Neural progenitor cell (in vitro differentiated cells): Measurements from ENCODE around the gene PRRC2B. TPM values are rescaled to one million over a fixed set of nuclear protein-coding genes. Genes with fewer than 3 reads are reported as not detected.
"Not testable (repeated sequence)": the region's sequence is repeated elsewhere in the genome, so short reads cannot be mapped to it uniquely, and the experiment has no call there.

Experiments used
- DNase-seq: peaks from one replicate; pipeline ENCODE4 v3.0.0-alpha.2; 2016; ENCODE audit warnings: low spot score
- H2AFZ ChIP-seq: fragments of 200-600 bp; sonication (generic); replicated peaks from 2 replicates; pipeline ENCODE4 v1.6.1; 2016; ENCODE audit warnings: antibody characterized with exemption
- H3F3A ChIP-seq: fragments of 200-600 bp; sonication (generic); 2 replicates; pipeline ENCODE4 v1.6.1; 2016; ENCODE audit warnings: antibody characterized with exemption, low read depth
- H3K27ac ChIP-seq: fragments of 200-600 bp; sonication (generic); 2 replicates; pipeline ENCODE4 v1.5.1; 2016; ENCODE audit warnings: mild to moderate bottlenecking
- H3K27me3 ChIP-seq: fragments of 200-600 bp; sonication (generic); 2 replicates; pipeline ENCODE4 v1.6.1; 2016; ENCODE audit warnings: mild to moderate bottlenecking, moderate library complexity
- H3K36me3 ChIP-seq: fragments of 200-600 bp; sonication (generic); 2 replicates; pipeline ENCODE4 v1.5.1; 2016
- H3K4me1 ChIP-seq: fragments of 200-600 bp; sonication (generic); 2 replicates; pipeline ENCODE4 v1.6.1; 2016; ENCODE audit warnings: mixed run types
- H3K4me2 ChIP-seq: fragments of 200-600 bp; sonication (generic); 2 replicates; pipeline ENCODE4 v1.6.1; 2016
- H3K4me3 ChIP-seq: fragments of 200-600 bp; sonication (generic); 2 replicates; pipeline ENCODE4 v1.5.1; 2016
- H3K79me2 ChIP-seq: fragments of 200-600 bp; sonication (generic); 2 replicates; pipeline ENCODE4 v1.6.1; 2016; ENCODE audit warnings: low read depth
- H3K9ac ChIP-seq: fragments of 200-600 bp; sonication (generic); 2 replicates; pipeline ENCODE4 v1.6.1; 2016
- H3K9me3 ChIP-seq: fragments of 200-600 bp; sonication (generic); 2 replicates; pipeline ENCODE4 v1.5.1; 2016; ENCODE audit warnings: low read depth
- H4K20me1 ChIP-seq: fragments of 200-600 bp; sonication (generic); 2 replicates; pipeline ENCODE4 v1.6.1; 2016; ENCODE audit warnings: low read depth
- H3K27ac Mint-ChIP-seq: 3 replicates; pipeline ENCODE4 v1.8.0; 2021; ENCODE audit warnings: mixed read lengths
- H3K27me3 Mint-ChIP-seq: 2 replicates; pipeline ENCODE4 v1.8.0; 2022; ENCODE audit warnings: low read depth, mild to moderate bottlenecking, inconsistent platforms, moderate library complexity, mixed read lengths; ENCODE audit not compliant: insufficient read depth
- H3K36me3 Mint-ChIP-seq: 3 replicates; pipeline ENCODE4 v1.8.0; 2021; ENCODE audit warnings: mixed read lengths
- H3K4me1 Mint-ChIP-seq: 3 replicates; pipeline ENCODE4 v1.8.0; 2021; ENCODE audit warnings: mixed read lengths
- H3K4me3 Mint-ChIP-seq: 3 replicates; pipeline ENCODE4 v1.8.0; 2021; ENCODE audit warnings: mild to moderate bottlenecking, moderate library complexity, mixed read lengths
- H3K9me3 Mint-ChIP-seq: 3 replicates; pipeline ENCODE4 v1.8.0; 2020; ENCODE audit warnings: mixed read lengths
- CTCF ChIP-seq: fragments of 200-600 bp; sonication (generic); IDR thresholded peaks from 2 replicates; pipeline ENCODE4 v1.5.1; 2017; ENCODE audit warnings: antibody characterized with exemption, mild to moderate bottlenecking
- EZH2 ChIP-seq: fragments of 200-600 bp; sonication (generic); IDR thresholded peaks from 2 replicates; pipeline ENCODE4 v1.6.1; 2017; ENCODE audit warnings: antibody characterized with exemption, mild to moderate bottlenecking, moderate library complexity
- EZH2phosphoT487 ChIP-seq: fragments of 200-600 bp; sonication (generic); IDR thresholded peaks from 2 replicates; pipeline ENCODE4 v1.6.1; 2017; ENCODE audit warnings: antibody characterized with exemption
- total RNA-seq: library from RNA; depleted of rRNA; stranded (reverse); fragments of >200 nt; gene quantifications from 2 replicates; pipeline ENCODE4 v1.2.3, GENCODE V29; 2015; ENCODE audit warnings: low replicate concordance

Gene PRRC2B
- total RNA-seq, 1 donor from 2014 or later: 139 TPM

- Mint-ChIP-seq H3K27me3 (peaks cover 3% of the 10 kb centered on the region), H3K4me1 (peaks cover 8% of the 10 kb centered on the region), H3K36me3 (peaks cover under 1% of the 10 kb centered on the region), H3K9me3 (no peaks in the 10 kb centered on the region), H3K4me3 (no peak overlapping the region), H3K27ac (peak overlapping the region; percentile 15)
- H3K27me3 ChIP-seq: no peaks in the 10 kb centered on the region
- peaks cover 2% of the 10 kb centered on the region for H3K79me2 ChIP-seq
- no peak overlapping the region for H3K9ac ChIP-seq
- no peaks in the 10 kb centered on the region for H3K9me3 ChIP-seq
- peak; percentile 84 for DNase-seq
- peaks cover 4% of the 10 kb centered on the region for H3K4me1 ChIP-seq
- H4K20me1 ChIP-seq: no peaks in the 10 kb centered on the region
- H3K4me3 ChIP-seq: no peak overlapping the region
- H2AFZ ChIP-seq: peak overlapping the region; percentile 71
- TF ChIP-seq EZH2phosphoT487 (no peak), CTCF (peak; percentile 61), EZH2 (no peak)
- no peak overlapping the region for H3K4me2 ChIP-seq
- no peak overlapping the region for H3K27ac ChIP-seq
- peaks cover 4% of the 10 kb centered on the region for H3F3A ChIP-seq
- no peaks in the 10 kb centered on the region for H3K36me3 ChIP-seq
Measured at GRCh38 chr9:131366761-131367401, 27.0 kb upstream of the PRRC2B start.

GRCh38 chr9:131367450-131367849 lies 26.4 kb upstream of the PRRC2B start:
- Mint-ChIP-seq H3K36me3 (peaks cover 2% of the 10 kb centered on the region), H3K4me3 (no peak overlapping the region), H3K9me3 (no peaks in the 10 kb centered on the region), H3K4me1 (peaks cover 10% of the 10 kb centered on the region), H3K27me3 (peaks cover 3% of the 10 kb centered on the region), H3K27ac (peak overlapping the region; percentile 15)
- Histone ChIP-seq H3K27me3 (no peaks in the 10 kb centered on the region), H3K4me2 (no peak overlapping the region), H3K9me3 (no peaks in the 10 kb centered on the region), H3K4me3 (no peak overlapping the region), H4K20me1 (no peaks in the 10 kb centered on the region), H3K36me3 (no peaks in the 10 kb centered on the region), H3K4me1 (peaks cover 4% of the 10 kb centered on the region), H3K9ac (no peak overlapping the region), H3F3A (peaks cover 9% of the 10 kb centered on the region), H3K79me2 (peaks cover 7% of the 10 kb centered on the region), H3K27ac (no peak overlapping the region), H2AFZ (peak overlapping the region; percentile 71)
- no peak for DNase-seq
- no peak for TF ChIP-seq EZH2phosphoT487
- TF ChIP-seq EZH2: no peak
- TF ChIP-seq CTCF: no peak

DNA sequence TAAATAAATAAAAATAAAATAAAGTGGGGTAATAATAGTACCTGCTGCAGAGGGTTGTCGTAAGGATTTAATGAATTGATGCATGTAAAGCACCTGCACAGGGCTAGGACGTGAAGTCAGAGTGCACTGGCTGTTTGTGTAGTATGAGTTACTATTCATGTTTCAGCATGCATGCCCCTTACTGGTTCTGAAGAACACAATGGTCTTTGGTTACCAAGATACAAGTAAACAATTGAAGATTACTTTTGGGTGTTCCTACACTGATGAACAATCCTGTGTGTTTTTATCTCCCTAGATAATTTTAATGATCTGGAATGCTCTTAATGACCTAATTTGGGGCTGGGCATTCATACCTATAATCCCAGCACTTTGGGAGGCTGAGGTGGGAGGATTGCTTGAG lies 23.2 kb upstream of the PRRC2B start:
- Mint-ChIP-seq H3K27me3 (peaks cover 2% of the 10 kb centered on the region), H3K27ac (no peak overlapping the region), H3K9me3 (peaks cover 2% of the 10 kb centered on the region), H3K4me3 (no peak overlapping the region), H3K36me3 (peaks cover 2% of the 10 kb centered on the region), H3K4me1 (peaks cover 20% of the 10 kb centered on the region)
- Histone ChIP-seq H4K20me1 (no peaks in the 10 kb centered on the region), H3K4me2 (no peak overlapping the region), H3K9me3 (no peaks in the 10 kb centered on the region), H2AFZ (no peak overlapping the region), H3K79me2 (peaks cover 20% of the 10 kb centered on the region), H3K27ac (no peak overlapping the region), H3K27me3 (no peaks in the 10 kb centered on the region), H3K36me3 (no peaks in the 10 kb centered on the region), H3K4me1 (peaks cover 4% of the 10 kb centered on the region), H3K9ac (no peak overlapping the region), H3F3A (peaks cover 24% of the 10 kb centered on the region), H3K4me3 (no peak overlapping the region)
- TF ChIP-seq EZH2 (no peak), CTCF (no peak), EZH2phosphoT487 (no peak)
- no peak for DNase-seq

DNA sequence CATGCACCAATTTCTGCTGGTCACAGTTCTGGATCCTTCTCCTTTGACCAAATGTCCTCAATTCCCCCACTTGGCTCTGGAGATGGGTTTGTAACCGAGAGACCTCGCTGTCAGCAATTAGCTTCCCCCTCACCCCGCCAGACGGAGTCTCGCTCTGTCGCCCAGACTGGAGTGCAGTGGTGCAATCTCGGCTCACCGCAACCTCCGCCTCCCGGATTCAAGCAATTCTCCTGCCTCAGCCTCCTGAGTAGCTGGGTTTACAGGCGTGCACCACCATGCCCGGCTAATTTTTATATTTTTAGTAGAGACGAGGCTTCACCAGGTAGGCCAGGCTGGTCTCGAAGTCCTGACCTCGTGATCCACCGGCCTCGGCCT lies 21.3 kb upstream of the PRRC2B start:
- not testable (repeated sequence) for H3K27me3 Mint-ChIP-seq, H3K4me1 ChIP-seq, H3K9me3 Mint-ChIP-seq, H2AFZ ChIP-seq, H3K27me3 ChIP-seq, DNase-seq, H3K36me3 ChIP-seq, H3K9me3 ChIP-seq, H3K36me3 Mint-ChIP-seq, H3K9ac ChIP-seq, H3K27ac ChIP-seq, H4K20me1 ChIP-seq
- H3K79me2 ChIP-seq: peaks cover 20% of the 10 kb centered on the region
- peak overlapping the region; percentile 95 for H3K4me3 Mint-ChIP-seq
- H3K4me1 Mint-ChIP-seq: peaks cover 15% of the 10 kb centered on the region
- peak overlapping the region; percentile 86 for H3K4me2 ChIP-seq
- peak overlapping the region; percentile 42 for H3K27ac Mint-ChIP-seq
- H3F3A ChIP-seq: peaks cover 21% of the 10 kb centered on the region
- H3K4me3 ChIP-seq: peak overlapping the region; percentile 70

DNA sequence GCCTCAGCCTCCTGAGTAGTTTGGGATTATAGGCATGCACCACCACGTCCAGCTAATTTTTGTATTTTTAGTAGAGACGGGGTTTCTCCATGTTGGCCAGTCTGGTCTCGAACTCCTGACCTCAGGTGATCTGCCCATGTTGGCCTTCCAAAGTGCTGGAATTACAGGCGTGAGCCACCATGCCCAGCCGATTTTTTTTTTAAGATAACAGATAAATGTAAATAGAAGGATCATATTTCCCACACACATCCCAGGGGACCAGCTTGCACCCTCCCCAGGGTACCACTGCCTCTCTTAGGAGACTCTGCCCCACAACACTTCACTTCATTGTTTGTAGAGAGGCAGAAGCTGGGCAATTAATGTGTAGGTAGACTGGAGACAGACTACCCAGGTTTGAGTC lies 19.2 kb upstream of the PRRC2B start:
- not testable (repeated sequence) for H3K27ac Mint-ChIP-seq, H3K4me3 ChIP-seq, H3K27ac ChIP-seq, H3K4me1 ChIP-seq, H3K9ac ChIP-seq, H3K9me3 ChIP-seq, H3K27me3 ChIP-seq, H3K9me3 Mint-ChIP-seq, H2AFZ ChIP-seq, H3K36me3 Mint-ChIP-seq, DNase-seq, H4K20me1 ChIP-seq, H3K27me3 Mint-ChIP-seq, H3K36me3 ChIP-seq, H3K4me2 ChIP-seq
- H3K79me2 ChIP-seq: peaks cover 20% of the 10 kb centered on the region
- Mint-ChIP-seq H3K4me3 (peak overlapping the region; percentile 95), H3K4me1 (peaks cover 19% of the 10 kb centered on the region)
- H3F3A ChIP-seq: peaks cover 21% of the 10 kb centered on the region
